T-helper 1 cell treated with Interleukin-12 subunit alpha and Interleukin-12 subunit beta and Interleukin-4 antibody, amounts not matched to agents 30 μg/mL and 1 μg/mL, for 36 hours (primary cell): ENCODE data around the gene EIF2S3.

Experiments
- H3K27ac Mint-ChIP-seq: one replicate; pipeline ENCODE4 v1.8.0; 2021; ENCODE audit warnings: mild to moderate bottlenecking, mixed read lengths
- H3K27me3 Mint-ChIP-seq: one replicate; pipeline ENCODE4 v1.8.0; 2021; ENCODE audit warnings: low read depth, mixed read lengths
- H3K36me3 Mint-ChIP-seq: one replicate; pipeline ENCODE4 v1.8.0; 2021; ENCODE audit warnings: low read depth, mixed read lengths
- H3K4me1 Mint-ChIP-seq: one replicate; pipeline ENCODE4 v1.8.0; 2021; ENCODE audit warnings: low read depth, mixed read lengths
- H3K4me3 Mint-ChIP-seq: one replicate; pipeline ENCODE4 v1.8.0; 2021; ENCODE audit warnings: mild to moderate bottlenecking, moderate library complexity, mixed read lengths
- H3K9me3 Mint-ChIP-seq: one replicate; pipeline ENCODE4 v1.8.0; 2021; ENCODE audit warnings: mixed read lengths

EIF2S3 gene

GRCh38 chrX:24054182-24055042 is at the start of gene EIF2S3:
TSS of gene EIF2S3 (plus strand) at chrX:24054956. CDS start at chrX:24054969, 13 bp downstream.
- Mint-ChIP-seq H3K27me3 (no peaks in the 10 kb centered on the region), H3K36me3 (peaks cover 6% of the 10 kb centered on the region), H3K27ac (peak within 1 kb of the TSS; percentile 99), H3K9me3 (no peaks in the 10 kb centered on the region), H3K4me3 (no peak within 1 kb of the TSS), H3K4me1 (peaks cover 8% of the 10 kb centered on the region)

DNA sequence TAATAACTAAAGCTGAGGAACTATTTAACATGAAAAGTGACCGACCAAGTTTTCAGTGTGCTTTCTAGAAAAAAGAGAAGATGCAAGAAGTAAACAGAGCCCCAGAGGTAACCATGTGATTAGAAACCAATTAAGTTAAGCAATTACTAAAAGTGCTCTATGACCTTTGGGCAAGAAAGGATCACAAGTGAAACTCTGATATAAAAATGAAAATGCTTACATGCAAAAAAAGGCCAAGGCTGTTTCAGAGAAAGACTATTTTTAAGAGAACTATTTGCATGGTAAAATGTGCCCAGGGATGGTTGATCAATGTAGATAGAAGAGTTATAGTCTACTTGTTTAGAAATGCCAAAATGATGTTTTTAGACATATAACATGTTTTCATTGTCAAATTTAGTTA is 49.7 kb upstream of the EIF2S3 start:
- peaks cover 14% of the 10 kb centered on the region for H3K36me3 Mint-ChIP-seq
- H3K4me3 Mint-ChIP-seq: no peak overlapping the region
- no peaks in the 10 kb centered on the region for H3K9me3 Mint-ChIP-seq
- peaks cover 16% of the 10 kb centered on the region for H3K4me1 Mint-ChIP-seq
- no peak overlapping the region for H3K27ac Mint-ChIP-seq
- H3K27me3 Mint-ChIP-seq: no peaks in the 10 kb centered on the region

DNA sequence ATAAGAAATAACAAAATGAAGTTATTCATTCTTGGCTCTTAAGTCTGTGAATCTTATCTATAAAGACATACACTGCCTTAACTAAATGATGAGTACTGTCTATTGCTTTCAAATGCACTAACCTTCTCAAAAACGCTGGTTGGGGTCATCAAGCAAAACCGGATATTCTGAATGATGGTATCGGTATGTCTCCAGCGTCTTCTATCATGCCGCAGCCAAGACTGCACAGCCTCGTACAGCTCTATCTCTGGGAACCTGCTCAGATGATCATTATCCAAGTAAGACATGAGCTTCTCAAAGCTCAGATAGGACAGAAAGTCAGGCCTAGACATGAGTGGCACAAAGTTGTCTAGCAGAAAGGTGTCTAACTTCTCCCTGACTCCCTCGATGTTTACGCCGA is 48.9 kb upstream of the EIF2S3 start:
- Mint-ChIP-seq H3K9me3 (no peaks in the 10 kb centered on the region), H3K4me3 (no peak overlapping the region), H3K27me3 (no peaks in the 10 kb centered on the region), H3K36me3 (peaks cover 15% of the 10 kb centered on the region), H3K27ac (no peak overlapping the region), H3K4me1 (peaks cover 20% of the 10 kb centered on the region)

GRCh38 chrX:24012266-24012665 is 42.5 kb upstream of the EIF2S3 start:
- H3K4me3 Mint-ChIP-seq: no peak overlapping the region
- H3K4me1 Mint-ChIP-seq: peaks cover 25% of the 10 kb centered on the region
- H3K27me3 Mint-ChIP-seq: no peaks in the 10 kb centered on the region
- no peaks in the 10 kb centered on the region for H3K9me3 Mint-ChIP-seq
- no peak overlapping the region for H3K27ac Mint-ChIP-seq
- peaks cover 7% of the 10 kb centered on the region for H3K36me3 Mint-ChIP-seq

- Mint-ChIP-seq H3K4me1 (peaks cover 21% of the 10 kb centered on the region), H3K36me3 (peaks cover 8% of the 10 kb centered on the region), H3K4me3 (peak overlapping the region; percentile 71), H3K27me3 (no peaks in the 10 kb centered on the region), H3K9me3 (no peaks in the 10 kb centered on the region), H3K27ac (peak overlapping the region; percentile 76)
Measured at GRCh38 chrX:24014388-24015018, 40.3 kb upstream of the EIF2S3 start.

DNA sequence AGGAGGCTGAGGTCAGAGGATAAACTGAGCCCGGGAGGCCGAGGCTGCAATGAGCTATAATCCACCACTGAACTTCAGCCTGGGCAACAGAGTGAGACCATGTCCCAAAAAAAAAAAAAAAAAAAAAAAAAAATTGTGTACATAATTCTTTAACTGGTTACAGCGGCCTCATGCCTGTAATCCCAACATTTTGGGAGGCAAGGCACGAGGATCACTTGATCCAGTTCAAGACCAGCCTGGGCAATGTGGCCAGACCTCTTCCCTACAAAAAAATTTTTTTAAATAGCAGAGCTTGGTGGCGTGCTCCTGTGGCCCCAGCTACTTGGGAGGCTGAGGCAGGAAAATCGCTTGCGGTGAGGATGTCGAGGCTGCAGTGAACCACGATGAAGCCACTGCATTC is 37.1 kb upstream of the EIF2S3 start:
- peaks cover 13% of the 10 kb centered on the region for H3K36me3 Mint-ChIP-seq
- no peaks in the 10 kb centered on the region for H3K9me3 Mint-ChIP-seq
- H3K4me3 Mint-ChIP-seq: no peak overlapping the region
- no peak overlapping the region for H3K27ac Mint-ChIP-seq
- no peaks in the 10 kb centered on the region for H3K27me3 Mint-ChIP-seq
- H3K4me1 Mint-ChIP-seq: peaks cover 30% of the 10 kb centered on the region

DNA sequence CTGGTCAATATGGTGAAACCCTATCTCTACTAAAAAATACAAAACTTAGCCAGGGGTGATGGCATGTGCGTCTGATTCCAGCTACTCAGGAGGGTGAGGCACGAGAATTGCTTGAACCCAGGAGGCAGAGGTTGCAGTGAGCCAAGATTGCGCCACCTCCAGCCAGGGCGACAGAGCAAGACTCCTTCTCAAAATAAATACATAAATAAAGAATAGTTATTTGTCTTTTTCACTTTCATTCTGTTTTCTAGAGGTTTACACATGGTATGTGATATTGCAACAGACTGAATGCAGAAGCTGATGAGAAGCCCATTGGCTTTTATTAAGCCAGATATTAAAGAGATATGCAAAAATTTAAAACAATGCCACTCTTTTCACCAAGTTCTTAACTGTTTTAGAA is 35.9 kb upstream of the EIF2S3 start:
- peaks cover 13% of the 10 kb centered on the region for H3K36me3 Mint-ChIP-seq
- no peak overlapping the region for H3K27ac Mint-ChIP-seq
- H3K4me3 Mint-ChIP-seq: no peak overlapping the region
- no peaks in the 10 kb centered on the region for H3K9me3 Mint-ChIP-seq
- H3K27me3 Mint-ChIP-seq: no peaks in the 10 kb centered on the region
- H3K4me1 Mint-ChIP-seq: peaks cover 36% of the 10 kb centered on the region

- Mint-ChIP-seq H3K4me3 (no peak overlapping the region), H3K36me3 (peaks cover 12% of the 10 kb centered on the region), H3K9me3 (no peaks in the 10 kb centered on the region), H3K4me1 (peaks cover 33% of the 10 kb centered on the region), H3K27me3 (no peaks in the 10 kb centered on the region), H3K27ac (peak overlapping the region; percentile 13)
Measured at GRCh38 chrX:24019448-24019847, 35.3 kb upstream of the EIF2S3 start.

DNA sequence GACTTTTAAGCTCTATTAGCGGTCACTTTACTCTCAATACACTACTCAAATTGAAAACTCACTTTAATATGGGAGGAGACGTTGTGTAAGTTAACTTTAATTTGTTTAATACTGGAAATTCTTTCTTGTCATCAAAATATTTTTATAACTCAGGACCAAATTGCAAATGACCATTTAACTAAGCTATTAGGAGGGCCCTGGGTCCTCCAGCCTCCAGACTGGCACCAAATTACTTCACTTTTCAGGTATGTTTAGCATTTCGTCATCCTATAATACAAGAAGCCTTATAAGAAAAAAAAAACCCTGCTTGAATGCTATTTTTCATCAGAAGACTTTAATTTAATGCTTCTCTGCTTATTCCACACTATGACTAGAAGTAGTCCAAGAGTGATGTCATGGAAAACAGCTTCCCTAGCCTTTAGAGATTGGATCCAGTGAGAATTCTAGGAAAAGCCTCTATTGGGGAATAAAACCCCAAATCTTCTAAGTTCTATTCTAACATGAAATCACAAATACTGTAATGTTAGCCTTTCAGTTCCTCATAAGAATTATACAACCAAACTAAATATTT is 34.4 kb upstream of the EIF2S3 start:
- Mint-ChIP-seq H3K36me3 (peaks cover 9% of the 10 kb centered on the region), H3K9me3 (no peaks in the 10 kb centered on the region), H3K27me3 (no peaks in the 10 kb centered on the region), H3K27ac (no peak overlapping the region), H3K4me3 (peak overlapping the region; percentile 43), H3K4me1 (peaks cover 25% of the 10 kb centered on the region)

GRCh38 chrX:24023544-24023943 is 31.2 kb upstream of the EIF2S3 start:
- Mint-ChIP-seq H3K9me3 (no peaks in the 10 kb centered on the region), H3K36me3 (peaks cover 7% of the 10 kb centered on the region), H3K4me3 (peak overlapping the region; percentile 88), H3K27me3 (no peaks in the 10 kb centered on the region), H3K4me1 (peaks cover 29% of the 10 kb centered on the region), H3K27ac (peak overlapping the region; percentile 78)

DNA sequence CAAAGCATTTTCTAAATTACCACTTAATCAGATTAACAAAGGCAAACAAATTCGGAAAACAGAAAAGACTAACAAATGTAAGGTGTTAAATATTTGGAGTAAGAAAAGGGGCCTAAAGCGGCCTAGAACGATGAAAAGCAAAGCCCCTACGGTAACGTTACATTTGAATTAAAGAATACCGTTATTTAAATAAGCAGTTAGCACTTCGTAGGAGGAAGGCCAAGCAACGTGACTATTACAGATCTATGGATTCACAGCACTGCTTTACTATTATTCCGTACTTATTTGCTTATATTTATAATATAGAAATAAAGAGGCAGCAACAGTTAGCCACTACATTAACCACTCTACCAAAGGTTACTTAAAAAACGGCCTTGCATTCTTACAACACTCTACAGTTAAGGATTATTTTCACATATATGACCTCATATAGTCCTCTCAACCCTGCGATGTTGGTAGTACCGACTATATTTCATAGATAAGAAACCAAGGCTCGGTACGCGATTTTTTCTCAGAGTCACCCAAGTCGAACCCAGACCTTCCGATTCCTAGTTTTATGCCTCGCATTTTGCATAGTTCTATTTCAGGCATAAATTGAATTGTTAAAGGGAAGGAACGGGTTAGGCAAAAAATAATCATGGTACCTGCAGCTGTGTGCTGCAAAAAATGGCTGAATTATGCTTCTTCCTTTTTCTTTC is 30.6 kb upstream of the EIF2S3 start:
- no peaks in the 10 kb centered on the region for H3K27me3 Mint-ChIP-seq
- H3K27ac Mint-ChIP-seq: peak overlapping the region; percentile 86
- no peaks in the 10 kb centered on the region for H3K9me3 Mint-ChIP-seq
- peaks cover 7% of the 10 kb centered on the region for H3K36me3 Mint-ChIP-seq
- H3K4me3 Mint-ChIP-seq: peak overlapping the region; percentile 88
- H3K4me1 Mint-ChIP-seq: peaks cover 29% of the 10 kb centered on the region

DNA sequence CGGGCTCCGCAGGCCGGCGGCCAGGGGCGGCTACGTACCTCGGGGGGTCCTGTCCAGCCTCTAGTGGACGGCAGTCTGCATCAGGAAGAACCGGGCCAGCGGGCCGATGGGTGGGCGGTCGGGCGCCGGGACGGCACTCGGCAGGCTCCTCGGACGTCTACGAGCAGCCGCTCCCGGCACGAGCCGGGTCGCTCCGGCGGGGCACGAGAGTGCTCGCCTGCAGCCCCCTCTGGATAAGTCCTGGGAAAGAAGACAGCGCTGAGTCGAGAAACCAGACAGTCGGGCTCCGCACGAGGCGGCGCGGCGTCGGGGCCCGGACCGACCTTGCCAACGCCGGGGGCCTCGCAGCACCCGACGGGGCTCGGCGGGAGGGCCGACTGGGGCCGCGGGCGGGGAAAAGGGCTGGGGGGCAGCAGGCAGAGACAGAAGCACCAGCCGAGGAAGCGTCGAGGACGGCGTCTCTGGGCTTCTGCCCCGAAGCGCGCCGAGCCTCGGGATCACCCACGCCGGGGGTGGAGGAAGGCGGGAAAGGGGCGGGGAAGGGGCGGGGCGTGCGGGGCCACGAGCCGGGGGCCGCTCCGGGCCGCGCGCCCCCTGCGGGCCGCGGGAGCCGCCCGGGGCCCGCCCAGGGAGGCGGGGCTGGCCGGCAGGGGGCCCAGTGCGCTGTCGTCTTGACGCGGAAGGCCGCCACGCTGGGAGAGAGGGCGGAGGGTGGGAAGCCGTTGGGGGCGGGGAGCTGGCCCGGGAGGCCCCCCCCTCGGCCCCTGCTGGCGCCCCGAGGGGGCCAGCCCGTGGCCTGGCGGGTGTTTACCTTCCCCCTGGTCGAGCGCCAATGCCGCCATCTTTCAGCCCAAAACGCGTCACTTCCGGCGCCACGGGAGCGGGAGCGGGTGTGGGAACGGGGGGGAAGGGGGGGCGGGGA is 29.7 kb upstream of the EIF2S3 start:
- H3K27ac Mint-ChIP-seq: peak overlapping the region; percentile 76
- H3K9me3 Mint-ChIP-seq: no peaks in the 10 kb centered on the region
- H3K36me3 Mint-ChIP-seq: peaks cover 7% of the 10 kb centered on the region
- H3K4me3 Mint-ChIP-seq: peak overlapping the region; percentile 88
- peaks cover 23% of the 10 kb centered on the region for H3K4me1 Mint-ChIP-seq
- no peaks in the 10 kb centered on the region for H3K27me3 Mint-ChIP-seq

GRCh38 chrX:24025741-24026403 is 28.9 kb upstream of the EIF2S3 start:
- peak overlapping the region; percentile 93 for H3K27ac Mint-ChIP-seq
- H3K36me3 Mint-ChIP-seq: peaks cover 7% of the 10 kb centered on the region
- peaks cover 19% of the 10 kb centered on the region for H3K4me1 Mint-ChIP-seq
- no peaks in the 10 kb centered on the region for H3K9me3 Mint-ChIP-seq
- H3K4me3 Mint-ChIP-seq: peak overlapping the region; percentile 75
- no peaks in the 10 kb centered on the region for H3K27me3 Mint-ChIP-seq
